Glutamatergic neuron (in vitro differentiated cells): Measurements from ENCODE around the gene ZNF644. TPM values are rescaled to one million over a fixed set of nuclear protein-coding genes. Genes with fewer than 3 reads are reported as not detected.

Experiments used
- DNase-seq: peaks from one replicate; pipeline ENCODE4 v3.0.0; 2022
- H3K27ac Mint-ChIP-seq: one replicate; pipeline ENCODE4 v1.8.0; 2020; ENCODE audit warnings: mild to moderate bottlenecking, mixed read lengths, inconsistent platforms; ENCODE audit not compliant: unreplicated experiment
- H3K27me3 Mint-ChIP-seq: one replicate; pipeline ENCODE4 v1.8.0; 2020; ENCODE audit warnings: mild to moderate bottlenecking, moderate library complexity, mixed read lengths, inconsistent platforms; ENCODE audit not compliant: unreplicated experiment
- H3K36me3 Mint-ChIP-seq: one replicate; pipeline ENCODE4 v1.8.0; 2020; ENCODE audit warnings: mild to moderate bottlenecking, mixed read lengths, inconsistent platforms; ENCODE audit not compliant: unreplicated experiment
- H3K4me1 Mint-ChIP-seq: one replicate; pipeline ENCODE4 v1.8.0; 2020; ENCODE audit warnings: mild to moderate bottlenecking, low read depth, mixed read lengths, inconsistent platforms; ENCODE audit not compliant: unreplicated experiment
- H3K4me3 Mint-ChIP-seq: one replicate; pipeline ENCODE4 v1.8.0; 2020; ENCODE audit warnings: mild to moderate bottlenecking, mixed read lengths, inconsistent platforms; ENCODE audit not compliant: unreplicated experiment
- H3K9me3 Mint-ChIP-seq: one replicate; pipeline ENCODE4 v1.8.0; 2020; ENCODE audit warnings: mild to moderate bottlenecking, moderate library complexity, mixed read lengths, inconsistent platforms; ENCODE audit not compliant: unreplicated experiment
- total RNA-seq: library from RNA; stranded (reverse); fragmentation: NEBNext Ultra II Directional; extraction: Animal tissue kit (Norgen Biotek cat#: 25700); gene quantifications from one replicate; pipeline ENCODE4 v1.2.1, GENCODE V29; 2021; ENCODE audit not compliant: unreplicated experiment
- TF ChIP-seq, protein P1 (sequence below): fragments of 200-600 bp; sonication (generic); IDR thresholded peaks from one replicate; pipeline ENCODE4 v1.5.0; 2021; ENCODE audit not compliant: partially characterized antibody, unreplicated experiment

The ZNF644 gene
- total RNA-seq, 1 donor from 2014 or later, result 76.6 TPM

DNA sequence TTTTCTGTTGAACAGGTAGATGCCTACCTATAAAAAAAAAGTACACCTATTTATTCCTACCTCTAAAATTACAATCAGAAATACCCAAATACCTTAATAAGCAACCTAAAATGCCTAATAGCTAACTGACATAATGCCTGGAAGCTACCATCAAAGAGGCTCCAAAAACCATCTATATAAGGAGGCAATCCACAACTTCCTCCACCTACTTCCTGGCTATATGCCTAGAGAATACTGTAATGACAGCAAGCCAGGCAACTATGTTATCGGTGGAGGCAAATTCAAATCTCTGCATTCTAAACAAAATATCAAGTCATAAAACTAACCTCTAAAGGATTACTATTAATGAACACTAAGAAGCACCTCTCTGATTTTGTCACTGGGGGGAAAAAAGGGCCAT is 10.1 kb downstream of the ZNF644 start:
- peaks cover 5% of the 10 kb centered on the region for H3K4me1 Mint-ChIP-seq
- no peak overlapping the region for H3K4me3 Mint-ChIP-seq
- TF ChIP-seq, protein P1, sequence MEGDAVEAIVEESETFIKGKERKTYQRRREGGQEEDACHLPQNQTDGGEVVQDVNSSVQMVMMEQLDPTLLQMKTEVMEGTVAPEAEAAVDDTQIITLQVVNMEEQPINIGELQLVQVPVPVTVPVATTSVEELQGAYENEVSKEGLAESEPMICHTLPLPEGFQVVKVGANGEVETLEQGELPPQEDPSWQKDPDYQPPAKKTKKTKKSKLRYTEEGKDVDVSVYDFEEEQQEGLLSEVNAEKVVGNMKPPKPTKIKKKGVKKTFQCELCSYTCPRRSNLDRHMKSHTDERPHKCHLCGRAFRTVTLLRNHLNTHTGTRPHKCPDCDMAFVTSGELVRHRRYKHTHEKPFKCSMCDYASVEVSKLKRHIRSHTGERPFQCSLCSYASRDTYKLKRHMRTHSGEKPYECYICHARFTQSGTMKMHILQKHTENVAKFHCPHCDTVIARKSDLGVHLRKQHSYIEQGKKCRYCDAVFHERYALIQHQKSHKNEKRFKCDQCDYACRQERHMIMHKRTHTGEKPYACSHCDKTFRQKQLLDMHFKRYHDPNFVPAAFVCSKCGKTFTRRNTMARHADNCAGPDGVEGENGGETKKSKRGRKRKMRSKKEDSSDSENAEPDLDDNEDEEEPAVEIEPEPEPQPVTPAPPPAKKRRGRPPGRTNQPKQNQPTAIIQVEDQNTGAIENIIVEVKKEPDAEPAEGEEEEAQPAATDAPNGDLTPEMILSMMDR, result no peak
- no peaks in the 10 kb centered on the region for H3K9me3 Mint-ChIP-seq
- no peak for DNase-seq
- H3K36me3 Mint-ChIP-seq, result no peaks in the 10 kb centered on the region
- no peak overlapping the region for H3K27ac Mint-ChIP-seq
- H3K27me3 Mint-ChIP-seq, result no peaks in the 10 kb centered on the region

- TF ChIP-seq, protein P1, result no peak
- Mint-ChIP-seq H3K4me1 (peaks cover 2% of the 10 kb centered on the region), H3K27me3 (no peaks in the 10 kb centered on the region), H3K9me3 (peaks cover 2% of the 10 kb centered on the region), H3K27ac (no peak overlapping the region), H3K4me3 (no peak overlapping the region), H3K36me3 (no peaks in the 10 kb centered on the region)
- DNase-seq, result no peak
These were observed 14.0 kb downstream of the ZNF644 start for GRCh38 chr1:91007827-91008226.

DNA sequence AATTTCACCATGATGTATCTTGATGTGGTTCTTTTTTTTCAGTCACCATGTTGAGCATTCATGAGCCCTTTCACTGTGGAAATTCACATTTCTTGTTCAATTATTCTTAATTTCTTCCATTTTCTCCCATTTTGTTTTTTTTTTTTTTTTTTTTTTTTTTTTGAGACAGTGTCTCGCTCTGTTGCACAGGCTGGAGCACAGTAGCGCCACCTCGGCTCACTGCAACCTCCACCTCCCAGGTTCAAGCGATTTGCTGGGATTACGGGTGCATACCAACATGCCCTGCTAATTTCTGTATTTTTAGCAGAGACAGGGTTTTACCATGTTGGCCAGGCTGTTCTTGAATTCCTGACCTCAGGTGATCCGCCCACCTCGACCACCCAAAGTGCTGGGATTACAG is 14.7 kb downstream of the ZNF644 start:
- TF ChIP-seq, protein P1, result no peak
- peaks cover 2% of the 10 kb centered on the region for H3K9me3 Mint-ChIP-seq
- no peak overlapping the region for H3K27ac Mint-ChIP-seq
- no peaks in the 10 kb centered on the region for H3K27me3 Mint-ChIP-seq
- peaks cover 2% of the 10 kb centered on the region for H3K4me1 Mint-ChIP-seq
- H3K36me3 Mint-ChIP-seq, result peaks cover 1% of the 10 kb centered on the region
- DNase-seq, result no peak
- no peak overlapping the region for H3K4me3 Mint-ChIP-seq

DNA sequence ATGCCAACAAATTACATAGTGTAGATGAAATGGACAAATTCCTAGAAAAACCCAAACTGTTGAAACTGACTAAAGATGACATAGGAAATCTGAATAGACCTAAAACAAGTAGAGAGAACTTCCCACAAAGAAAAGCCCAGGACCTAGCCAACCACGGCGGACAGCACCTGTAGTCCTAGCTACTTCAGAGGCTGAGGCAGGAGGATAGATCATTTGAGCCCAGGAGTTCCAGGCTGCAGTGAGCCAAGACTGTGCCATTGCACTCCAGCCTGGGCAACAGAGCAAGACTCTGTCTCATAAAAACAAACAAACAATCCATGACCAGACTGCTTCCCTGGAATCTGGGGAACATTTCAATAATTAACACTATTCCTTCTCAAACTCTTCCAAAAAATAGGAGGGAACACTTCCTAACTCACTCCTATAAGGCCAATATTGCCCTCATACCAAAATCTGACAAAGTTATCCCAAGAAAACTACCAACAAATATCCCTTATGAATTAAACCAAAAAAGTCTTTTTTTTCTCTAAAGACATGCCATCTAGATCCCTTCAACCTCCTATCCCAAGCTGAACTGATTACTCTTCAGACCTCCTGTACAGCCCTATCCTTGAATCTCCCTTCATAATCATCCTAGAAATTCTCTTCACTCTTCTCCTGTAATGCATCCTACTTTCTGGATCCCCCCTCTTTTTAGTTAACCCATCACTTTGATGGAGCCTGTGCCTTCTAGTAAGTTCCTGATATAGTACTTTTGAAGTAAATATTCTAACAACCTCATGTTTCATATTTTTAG is 15.5 kb downstream of the ZNF644 start:
- TF ChIP-seq, protein P1, result no peak

GRCh38 chr1:91005285-91005684 is 16.6 kb downstream of the ZNF644 start:
- H3K27me3 Mint-ChIP-seq, result peaks cover 2% of the 10 kb centered on the region
- no peak for DNase-seq
- H3K4me3 Mint-ChIP-seq, result no peak overlapping the region
- TF ChIP-seq, protein P1, result no peak
- no peak overlapping the region for H3K27ac Mint-ChIP-seq
- H3K9me3 Mint-ChIP-seq, result peaks cover 3% of the 10 kb centered on the region
- H3K4me1 Mint-ChIP-seq, result peaks cover 2% of the 10 kb centered on the region
- H3K36me3 Mint-ChIP-seq, result peaks cover 11% of the 10 kb centered on the region

More for the DNA sequence above, 15.5 kb downstream of the ZNF644 start:
- H3K4me1 Mint-ChIP-seq, result peaks cover 2% of the 10 kb centered on the region
- no peak for DNase-seq
- H3K36me3 Mint-ChIP-seq, result peaks cover 7% of the 10 kb centered on the region
- H3K9me3 Mint-ChIP-seq, result peaks cover 3% of the 10 kb centered on the region
- H3K4me3 Mint-ChIP-seq, result no peak overlapping the region
- no peak overlapping the region for H3K27ac Mint-ChIP-seq
- no peaks in the 10 kb centered on the region for H3K27me3 Mint-ChIP-seq
